ENCODE measurements around the gene NPPB.

- TF ChIP-seq CTCF (conservative IDR thresholded peaks at IDR 0.05 in 1 of 2, IDR thresholded peaks at IDR 0.05 in 1 of 2; ENCODE audit: low read depth in 1 of 2, low read length in 2 of 2) (no peak), EZH2 (IDR thresholded peaks at IDR 0.05; ENCODE audit: low read length, missing control alignments) (no peak)
Observed at GRCh38 chr1:11831945-11832725, 26.6 kb downstream of the NPPB start.

All from fibroblast of lung (primary cell).